H9 (cell line): ENCODE results near the gene NCOA1. TPM values are rescaled to one million over a fixed set of nuclear protein-coding genes. Genes with fewer than 3 reads are reported as not detected.

Experiments
- DNase-seq: peaks from one replicate; pipeline ENCODE4 v3.0.0-alpha.2; 2017
- H2AFZ ChIP-seq: one replicate; pipeline ENCODE4 v1.6.1; 2013; ENCODE audit warnings: mild to moderate bottlenecking, low read length, control low read depth, moderate library complexity
- H2AK5ac ChIP-seq: 2 replicates; pipeline ENCODE4 v1.6.1; 2013; ENCODE audit warnings: low read length, control low read depth, mixed read lengths; ENCODE audit not compliant: insufficient read length
- H2BK120ac ChIP-seq: one replicate; pipeline ENCODE4 v1.6.1; 2013; ENCODE audit warnings: low read depth, mild to moderate bottlenecking, low read length, control low read depth, inconsistent platforms; ENCODE audit not compliant: poor library complexity, severe bottlenecking
- H2BK12ac ChIP-seq: 2 replicates; pipeline ENCODE4 v1.6.1; 2013; ENCODE audit warnings: low read length, control low read depth, mixed read lengths, low read depth; ENCODE audit not compliant: insufficient read length
- H2BK15ac ChIP-seq: 2 replicates; pipeline ENCODE4 v1.6.1; 2013; ENCODE audit warnings: low read depth, low read length, control low read depth
- H2BK20ac ChIP-seq: one replicate; pipeline ENCODE4 v1.6.1; 2013; ENCODE audit warnings: low read depth, mild to moderate bottlenecking, low read length, control low read depth, inconsistent platforms; ENCODE audit not compliant: poor library complexity, severe bottlenecking
- H2BK5ac ChIP-seq: 2 replicates; pipeline ENCODE4 v1.6.1; 2013; ENCODE audit warnings: low read length, control low read depth, mixed read lengths; ENCODE audit not compliant: insufficient read length
- H3K14ac ChIP-seq: 2 replicates; pipeline ENCODE4 v1.6.1; 2013; ENCODE audit warnings: low read length, control low read depth; ENCODE audit not compliant: insufficient read depth
- H3K18ac ChIP-seq: 2 replicates; pipeline ENCODE4 v1.6.1; 2013; ENCODE audit warnings: low read depth, mild to moderate bottlenecking, mixed read lengths, low read length, control low read depth; ENCODE audit not compliant: insufficient read length
- H3K23ac ChIP-seq: 2 replicates; pipeline ENCODE4 v1.6.1; 2013; ENCODE audit warnings: low read length, control low read depth, mixed read lengths, low read depth; ENCODE audit not compliant: insufficient read length
- H3K23me2 ChIP-seq: 2 replicates; pipeline ENCODE4 v1.6.1; 2013; ENCODE audit warnings: low read depth, mild to moderate bottlenecking, mixed read lengths, low read length, control low read depth; ENCODE audit not compliant: insufficient read length, poor library complexity, severe bottlenecking
- H3K27ac ChIP-seq: 2 replicates; pipeline ENCODE4 v1.5.1; 2013; ENCODE audit warnings: low read length, control low read depth, mixed read lengths, low read depth; ENCODE audit not compliant: insufficient read length
- H3K27me3 ChIP-seq: 2 replicates; pipeline ENCODE4 v1.6.1; 2013; ENCODE audit warnings: low read length, control low read depth, inconsistent platforms; ENCODE audit not compliant: insufficient read depth
- H3K4ac ChIP-seq: 2 replicates; pipeline ENCODE4 v1.6.1; 2013; ENCODE audit warnings: low read depth, mild to moderate bottlenecking, control low read depth, inconsistent platforms, low read length, moderate library complexity
- H3K4me1 ChIP-seq: 2 replicates; pipeline ENCODE4 v1.6.1; 2013; ENCODE audit warnings: low read length, control low read depth, inconsistent platforms; ENCODE audit not compliant: insufficient read depth
- H3K4me2 ChIP-seq: 2 replicates; pipeline ENCODE4 v1.6.1; 2013; ENCODE audit warnings: low read length, control low read depth, mixed read lengths; ENCODE audit not compliant: insufficient read length, insufficient read depth
- H3K56ac ChIP-seq: 2 replicates; pipeline ENCODE4 v1.6.1; 2013; ENCODE audit warnings: low read depth, mild to moderate bottlenecking, mixed read lengths, low read length, control low read depth; ENCODE audit not compliant: insufficient read length
- H3K79me1 ChIP-seq: 2 replicates; pipeline ENCODE4 v1.6.1; 2013; ENCODE audit warnings: low read depth, mild to moderate bottlenecking, moderate library complexity, low read length, control low read depth, inconsistent platforms; ENCODE audit not compliant: insufficient read depth, poor library complexity, severe bottlenecking
- H3K79me2 ChIP-seq: 2 replicates; pipeline ENCODE4 v1.6.1; 2013; ENCODE audit warnings: low read length, control low read depth, inconsistent platforms; ENCODE audit not compliant: insufficient read depth
- H3K9ac ChIP-seq: 2 replicates; pipeline ENCODE4 v1.6.1; 2013; ENCODE audit warnings: low read length, control low read depth, mixed read lengths; ENCODE audit not compliant: insufficient read length; ENCODE audit errors: extremely low read depth
- H3K9me3 ChIP-seq: one replicate; pipeline ENCODE4 v1.6.1; 2013; ENCODE audit warnings: low read depth, low read length, inconsistent platforms; ENCODE audit not compliant: control insufficient read depth
- H3T11ph ChIP-seq: one replicate; pipeline ENCODE4 v1.6.1; 2013; ENCODE audit warnings: mild to moderate bottlenecking, low read length, control low read depth, inconsistent platforms
- H4K20me1 ChIP-seq: one replicate; pipeline ENCODE4 v1.6.1; 2013; ENCODE audit not compliant: control insufficient read depth, insufficient read length, insufficient read depth
- H4K5ac ChIP-seq: 2 replicates; pipeline ENCODE4 v1.6.1; 2013; ENCODE audit warnings: low read depth, mild to moderate bottlenecking, mixed read lengths, low read length, control low read depth; ENCODE audit not compliant: insufficient read length
- H4K8ac ChIP-seq: replicated peaks from 2 replicates; pipeline ENCODE4 v1.6.1; 2013; ENCODE audit warnings: low read length, control low read depth, mixed read lengths, low read depth; ENCODE audit not compliant: insufficient read length
- H4K91ac ChIP-seq: 2 replicates; pipeline ENCODE4 v1.6.1; 2013; ENCODE audit warnings: low read depth, mild to moderate bottlenecking, moderate library complexity, mixed read lengths, low read length, control low read depth; ENCODE audit not compliant: insufficient read length
- H3K27ac Mint-ChIP-seq, 3 experiments: 2 replicates in 2 of 3; 3 replicates in 1 of 3; pipeline ENCODE4 v1.8.0; 2020 to 2021; ENCODE audit warnings: mixed read lengths in 3 of 3, mild to moderate bottlenecking in 1 of 3, moderate library complexity in 1 of 3
- H3K27me3 Mint-ChIP-seq: 2 replicates; pipeline ENCODE4 v1.8.0; 2021; ENCODE audit warnings: low read depth, mild to moderate bottlenecking, moderate library complexity, mixed read lengths
- H3K36me3 Mint-ChIP-seq, 3 experiments: 2 replicates in 2 of 3; 3 replicates in 1 of 3; pipeline ENCODE4 v1.8.0; 2020 to 2021; ENCODE audit warnings: low read depth in 3 of 3, mixed read lengths in 3 of 3; ENCODE audit not compliant: insufficient read depth in 1 of 3
- H3K4me1 Mint-ChIP-seq, 2 experiments: 2 replicates each; pipeline ENCODE4 v1.8.0; 2020; ENCODE audit warnings: mixed read lengths in 2 of 2
- H3K4me3 Mint-ChIP-seq, 2 experiments: 2 replicates in 1 of 2; 3 replicates in 1 of 2; pipeline ENCODE4 v1.8.0; 2020 to 2021; ENCODE audit warnings: mild to moderate bottlenecking in 2 of 2, mixed read lengths in 2 of 2, moderate library complexity in 1 of 2
- H3K9me3 Mint-ChIP-seq, 2 experiments: 2 replicates in 1 of 2; 3 replicates in 1 of 2; pipeline ENCODE4 v1.8.0; 2020; ENCODE audit warnings: mild to moderate bottlenecking in 2 of 2, mixed read lengths in 2 of 2, moderate library complexity in 1 of 2
- CTCF ChIP-seq: fragments of 200-600 bp; sonication (generic); conservative IDR thresholded peaks from 3 replicates; pipeline ENCODE4 v1.8.0; 2021; ENCODE audit warnings: antibody characterized with exemption, mild to moderate bottlenecking
- total RNA-seq: library from RNA; stranded (reverse); gene quantifications from 2 replicates; pipeline ENCODE4 v1.2.1, GENCODE V29; 2021

NCOA1 gene
- total RNA-seq, 1 experiment from 2014 or later, result 14.8 TPM

GRCh38 chr2:24541621-24542020 lies 50.6 kb downstream of the NCOA1 start:
- TF ChIP-seq CTCF, result no peak
- Histone ChIP-seq H3K79me1 (no peaks in the 10 kb centered on the region), H3K23ac (no peak overlapping the region), H3K9ac (no peak overlapping the region), H4K5ac (no peak overlapping the region), H2BK5ac (no peak overlapping the region), H3K79me2 (no peaks in the 10 kb centered on the region; the same call in 1 of the 2 replicates), H3K9me3 (no peaks in the 10 kb centered on the region), H2BK120ac (no peak overlapping the region), H3K4me2 (no peak overlapping the region), H4K91ac (no peak overlapping the region), H3K4ac (no peak overlapping the region), H4K20me1 (no peaks in the 10 kb centered on the region), H3K14ac (no peak overlapping the region), H3K56ac (no peak overlapping the region), H4K8ac (no peak overlapping the region), H2AFZ (no peak overlapping the region), H3K27me3 (no peaks in the 10 kb centered on the region), H2BK12ac (no peak overlapping the region), H3T11ph (no peak overlapping the region), H3K18ac (no peak overlapping the region), H2BK20ac (no peak overlapping the region), H2BK15ac (no peak overlapping the region), H2AK5ac (no peak overlapping the region), H3K23me2 (no peaks in the 10 kb centered on the region), H3K27ac (no peak overlapping the region), H3K4me1 (no peaks in the 10 kb centered on the region)
- Mint-ChIP-seq H3K27ac (no peak overlapping the region), H3K4me1 (no peaks in the 10 kb centered on the region), H3K9me3 (peaks cover 24 to 35% of the 10 kb centered on the region in 2 experiments), H3K27me3 (no peaks in the 10 kb centered on the region), H3K36me3 (peaks cover 7 to 27% (median 12%) of the 10 kb centered on the region in 3 experiments), H3K4me3 (no peak overlapping the region)
- no peak for DNase-seq
